GM19035 (cell line): Measurements from ENCODE around the gene CAPG.
"Not testable (repeated sequence)": the region's sequence is repeated elsewhere in the genome, so short reads cannot be mapped to it uniquely, and the experiment has no call there.

Experiments
- ATAC-seq: cut with Tn5 transposase; IDR thresholded peaks from one replicate; pipeline ENCODE4 v1.9.1; 2021; ENCODE audit not compliant: unreplicated experiment

Gene CAPG

DNA sequence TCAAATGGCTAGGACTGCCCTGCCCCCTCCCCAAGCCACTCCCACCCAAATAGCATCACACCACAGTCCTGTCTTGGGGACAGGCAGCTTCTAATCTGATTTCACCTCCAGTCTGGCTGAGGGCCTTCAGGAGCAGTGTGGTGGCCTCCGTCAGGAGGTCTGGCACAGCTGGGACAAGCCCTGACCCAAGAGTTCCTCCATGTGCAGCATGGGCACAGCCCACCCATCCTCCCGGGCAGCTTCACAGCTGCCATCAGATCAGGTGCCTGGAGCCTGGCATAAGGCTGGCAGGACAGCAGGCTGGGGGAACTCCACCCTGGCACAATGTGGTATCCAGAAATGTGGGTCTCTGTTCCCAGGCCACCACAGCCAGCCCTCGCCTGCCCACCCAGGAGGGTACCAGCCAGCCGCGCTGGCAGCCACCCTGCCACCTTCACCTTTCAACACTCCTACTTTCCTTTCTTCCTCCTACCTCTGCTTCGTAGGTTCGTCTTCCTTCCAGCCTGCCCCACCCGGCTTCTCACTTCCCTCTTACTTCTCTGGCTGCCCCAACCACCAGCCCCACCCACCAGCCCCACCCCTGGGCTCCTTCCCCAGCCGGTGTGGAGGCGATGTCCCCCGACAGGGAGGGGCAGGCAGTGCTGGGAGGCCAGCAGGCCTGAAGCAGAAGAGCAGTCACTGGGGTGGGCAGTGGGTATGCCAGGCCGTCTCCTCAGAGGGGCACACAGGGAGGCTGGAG lies at the start of gene CAPG:
Gene CAPG (minus strand): TSS at position 522 of the 739 bp plus-strand sequence. CDS start 8,221 bp downstream, outside the sequence.
- ATAC-seq: no peak

DNA sequence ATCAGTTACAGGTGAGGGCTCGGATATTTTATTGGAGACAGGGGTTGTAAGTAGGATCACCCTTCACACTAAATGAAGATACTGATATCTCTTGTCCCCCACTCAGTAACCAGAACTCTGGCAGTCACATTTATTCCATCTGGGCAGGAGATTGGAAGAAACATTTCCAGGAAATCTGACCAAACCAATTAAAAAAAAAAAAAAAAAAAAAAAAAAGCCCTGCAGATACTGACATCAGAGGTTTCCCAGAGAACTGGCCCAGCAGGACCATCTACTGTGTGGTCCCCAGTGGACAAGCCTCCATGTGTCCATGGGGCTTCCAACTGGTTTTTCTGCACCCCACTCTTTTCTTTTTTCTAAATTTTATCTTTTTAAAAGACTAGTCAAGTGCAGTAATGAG lies 49.6 kb upstream of the CAPG start:
- no peak for ATAC-seq

GRCh38 chr2:85458601-85459563 lies 48.7 kb upstream of the CAPG start:
- no peak for ATAC-seq

DNA sequence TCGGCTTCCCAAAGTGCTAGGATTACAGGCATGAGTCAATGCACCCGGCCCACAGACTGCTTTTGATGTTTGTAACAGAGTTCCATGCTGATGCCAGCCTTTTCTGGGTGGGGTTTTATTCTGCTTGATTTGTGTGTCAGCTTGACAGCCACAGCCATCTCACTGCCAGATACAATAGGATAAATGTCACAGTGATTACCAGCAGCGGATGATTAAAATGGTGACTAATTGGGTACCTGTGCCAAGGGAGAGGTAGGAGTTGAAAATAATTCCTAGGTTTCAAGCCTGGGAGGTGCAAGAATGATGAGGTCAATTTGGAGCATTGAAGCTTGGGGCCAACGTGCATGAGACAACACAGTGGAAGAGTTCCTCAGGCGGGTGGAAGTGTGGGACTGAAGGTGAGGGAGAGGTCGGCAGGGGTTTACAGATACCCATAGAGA lies 47.7 kb upstream of the CAPG start:
- no peak for ATAC-seq

- ATAC-seq: no peak
Measured at GRCh38 chr2:85457043-85457442, 46.9 kb upstream of the CAPG start.

GRCh38 chr2:85455552-85456090 lies 45.5 kb upstream of the CAPG start:
- no peak for ATAC-seq

DNA sequence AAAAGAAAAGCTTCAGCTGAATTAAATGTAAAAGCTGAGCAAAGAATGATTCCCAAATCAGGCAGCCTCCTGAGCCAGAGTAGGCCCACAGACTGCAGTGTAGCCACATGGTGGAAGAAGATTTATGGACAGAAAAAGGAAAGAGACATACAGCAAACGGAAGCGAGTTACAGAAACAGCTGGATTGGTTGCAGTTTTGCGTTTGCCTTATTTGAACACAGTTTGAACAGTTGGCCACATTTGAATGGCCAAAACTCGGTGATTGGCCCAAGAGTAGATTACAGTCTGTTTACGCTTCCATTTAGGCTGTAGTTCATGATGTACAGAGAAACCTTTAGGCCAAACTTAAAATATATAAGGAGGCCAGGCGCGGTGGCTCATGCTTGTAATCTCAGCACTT lies 43.4 kb upstream of the CAPG start:
- ATAC-seq: no peak

DNA sequence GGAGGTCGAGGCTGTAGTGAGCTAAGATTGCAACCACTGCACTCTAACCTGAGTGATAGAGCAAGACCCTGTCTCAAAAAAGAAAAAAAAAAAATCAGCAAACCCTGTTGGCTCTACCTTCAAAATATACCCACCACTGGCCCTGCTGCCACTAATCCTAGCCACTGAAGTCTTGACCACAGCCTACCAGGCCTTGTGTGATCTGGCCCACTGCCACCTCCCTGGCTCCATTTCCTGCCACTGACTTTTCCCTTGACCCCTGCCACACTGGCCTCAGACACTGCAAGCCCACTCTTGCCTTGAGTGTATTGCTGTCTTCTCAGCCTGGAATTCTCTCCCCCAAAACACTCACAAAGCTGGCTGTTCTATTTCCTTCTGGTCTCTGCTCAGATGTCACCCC lies 42.1 kb upstream of the CAPG start:
- ATAC-seq: no peak

- no peak for ATAC-seq
Measured at GRCh38 chr2:85449214-85449588, 39.0 kb upstream of the CAPG start.

DNA sequence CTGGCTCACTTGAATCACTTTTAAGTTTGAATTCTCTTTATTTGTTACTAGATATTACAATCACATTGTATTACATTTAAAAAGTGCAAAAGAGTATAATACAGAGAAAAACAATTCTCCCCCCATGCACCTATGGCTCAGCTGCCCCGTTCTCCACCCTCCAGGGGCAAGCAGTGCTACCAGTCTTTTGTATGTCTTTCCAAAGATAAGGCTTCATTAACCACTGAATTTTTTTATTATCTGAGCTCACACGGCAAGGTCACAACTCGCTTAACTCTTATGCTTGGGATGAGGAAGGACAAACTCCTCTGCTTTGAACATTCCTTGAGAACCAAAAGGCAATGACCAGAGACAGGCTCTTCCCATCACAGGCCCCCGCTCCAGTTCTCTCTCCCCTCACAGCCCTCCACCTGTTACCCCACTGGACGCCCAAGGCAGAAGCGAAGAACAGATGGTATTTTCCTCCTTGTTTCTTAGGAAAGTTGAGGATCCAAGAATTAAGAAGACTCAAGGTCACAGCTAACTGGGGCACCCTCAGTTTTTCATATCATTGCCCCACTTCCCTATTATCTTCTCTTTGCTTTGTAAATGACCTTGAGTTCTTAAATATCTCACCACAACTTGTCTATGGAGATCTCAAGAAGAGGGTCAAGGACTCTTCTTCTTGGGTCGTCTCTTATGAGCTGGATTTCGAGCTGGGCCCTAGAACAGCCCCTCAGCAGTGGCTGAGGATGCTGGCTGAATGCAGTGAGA lies 38.5 kb upstream of the CAPG start:
- ATAC-seq: no peak

DNA sequence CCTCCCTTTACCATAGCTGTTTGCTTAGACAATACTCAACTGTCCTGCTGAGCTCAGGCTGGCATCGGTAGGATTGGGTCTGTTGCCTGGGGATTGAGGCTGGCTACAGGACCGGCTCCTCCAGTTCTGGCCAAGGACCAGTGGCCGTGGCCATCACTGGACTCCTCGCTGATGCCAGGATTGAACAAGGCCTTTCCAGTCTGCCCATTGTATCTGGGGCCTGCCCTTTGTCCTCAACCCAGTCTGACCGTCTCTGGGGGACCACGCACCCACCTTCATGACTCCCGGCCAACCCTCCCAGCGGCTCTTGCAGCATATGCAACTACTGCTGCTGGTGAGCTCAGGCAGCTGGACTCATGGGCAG lies 37.0 kb upstream of the CAPG start:
- ATAC-seq: no peak

GRCh38 chr2:85446296-85447221 lies 36.4 kb upstream of the CAPG start:
- ATAC-seq: no peak

GRCh38 chr2:85445316-85446295 lies 35.4 kb upstream of the CAPG start:
- no peak for ATAC-seq

- no peak for ATAC-seq
Measured at GRCh38 chr2:85444629-85445172, 34.5 kb upstream of the CAPG start.

DNA sequence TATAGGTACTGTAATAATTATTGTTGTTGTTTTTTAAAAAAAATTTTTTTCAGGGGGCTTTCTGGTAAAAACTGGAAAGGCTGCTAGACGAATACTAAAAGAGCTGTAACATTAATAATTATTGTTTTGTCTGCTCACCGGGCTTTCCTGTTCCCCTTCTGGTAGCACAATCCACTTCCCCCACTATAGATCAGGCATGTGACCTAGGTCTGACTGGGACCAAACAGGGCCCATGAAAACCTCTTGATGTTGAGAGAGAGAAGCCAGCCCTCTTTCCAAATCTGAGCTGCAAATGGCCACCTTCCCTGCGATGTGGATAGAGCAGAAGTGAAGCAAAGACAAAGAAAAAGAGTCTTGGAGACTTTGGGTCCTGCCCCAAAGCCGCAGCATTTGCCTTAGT lies 31.7 kb upstream of the CAPG start:
- no peak for ATAC-seq

GRCh38 chr2:85440729-85441128 lies 30.6 kb upstream of the CAPG start:
- ATAC-seq: no peak

DNA sequence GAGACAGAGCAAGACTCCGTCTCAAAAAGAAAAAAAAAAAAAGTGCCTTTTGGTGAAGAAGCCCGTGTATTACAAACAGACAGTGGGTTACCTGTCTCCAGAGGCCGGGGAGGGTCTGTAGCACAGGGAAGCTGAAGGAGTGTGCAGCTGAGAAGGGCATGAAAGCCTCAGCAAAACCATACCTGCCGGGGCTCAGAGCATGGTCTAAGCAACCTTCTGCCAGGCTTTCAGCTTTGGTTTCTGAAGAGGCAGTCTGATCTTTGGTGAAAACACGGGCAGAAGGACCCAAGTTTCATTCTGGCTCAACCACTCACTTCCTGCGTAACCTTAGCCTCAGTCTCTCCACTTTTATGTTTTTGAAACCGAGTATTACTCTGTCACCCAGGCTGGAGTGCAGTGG lies 29.8 kb upstream of the CAPG start:
- no peak for ATAC-seq

GRCh38 chr2:85439569-85439968 lies 29.4 kb upstream of the CAPG start:
- not testable (repeated sequence) for ATAC-seq
